ENCODE measurements around the gene ZSWIM2.
"Not testable (repeated sequence)": the region's sequence is repeated elsewhere in the genome, so short reads cannot be mapped to it uniquely, and the experiment has no call there.

GRCh38 chr2:186811760-186812159, 37.2 kb downstream of the ZSWIM2 start:
- not testable (repeated sequence) for TF ChIP-seq ESRRA (IDR thresholded peaks at IDR 0.05; ENCODE audit: borderline replicate concordance, low read length); CTCF (IDR thresholded peaks at IDR 0.05); EP300 (IDR thresholded peaks at IDR 0.05); POLR2A (IDR thresholded peaks at IDR 0.05; ENCODE audit: low read length); MYC (IDR thresholded peaks at IDR 0.05; ENCODE audit: borderline replicate concordance, low read length); RFX5 (IDR thresholded peaks at IDR 0.05); ELK1 (IDR thresholded peaks at IDR 0.05; ENCODE audit: low read depth, low read length); BHLHE40 (IDR thresholded peaks at IDR 0.05; ENCODE audit: low read depth, low read length); EHMT2 (IDR thresholded peaks at IDR 0.05; ENCODE audit: low read depth); E2F6 (IDR thresholded peaks at IDR 0.05; ENCODE audit: borderline replicate concordance, low read depth); JUNB (IDR thresholded peaks at IDR 0.05)
- TF ChIP-seq, protein P1, sequence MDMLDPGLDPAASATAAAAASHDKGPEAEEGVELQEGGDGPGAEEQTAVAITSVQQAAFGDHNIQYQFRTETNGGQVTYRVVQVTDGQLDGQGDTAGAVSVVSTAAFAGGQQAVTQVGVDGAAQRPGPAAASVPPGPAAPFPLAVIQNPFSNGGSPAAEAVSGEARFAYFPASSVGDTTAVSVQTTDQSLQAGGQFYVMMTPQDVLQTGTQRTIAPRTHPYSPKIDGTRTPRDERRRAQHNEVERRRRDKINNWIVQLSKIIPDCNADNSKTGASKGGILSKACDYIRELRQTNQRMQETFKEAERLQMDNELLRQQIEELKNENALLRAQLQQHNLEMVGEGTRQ (IDR thresholded peaks at IDR 0.05): not testable (repeated sequence)
- TF ChIP-seq, protein P2, sequence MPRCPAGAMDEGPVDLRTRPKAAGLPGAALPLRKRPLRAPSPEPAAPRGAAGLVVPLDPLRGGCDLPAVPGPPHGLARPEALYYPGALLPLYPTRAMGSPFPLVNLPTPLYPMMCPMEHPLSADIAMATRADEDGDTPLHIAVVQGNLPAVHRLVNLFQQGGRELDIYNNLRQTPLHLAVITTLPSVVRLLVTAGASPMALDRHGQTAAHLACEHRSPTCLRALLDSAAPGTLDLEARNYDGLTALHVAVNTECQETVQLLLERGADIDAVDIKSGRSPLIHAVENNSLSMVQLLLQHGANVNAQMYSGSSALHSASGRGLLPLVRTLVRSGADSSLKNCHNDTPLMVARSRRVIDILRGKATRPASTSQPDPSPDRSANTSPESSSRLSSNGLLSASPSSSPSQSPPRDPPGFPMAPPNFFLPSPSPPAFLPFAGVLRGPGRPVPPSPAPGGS (IDR thresholded peaks at IDR 0.05): not testable (repeated sequence)

Data from A549 (cell line).